GM12892 (cell line): ENCODE results near the gene EPB41L3.

Experiments used
- POLR2A ChIP-seq: IDR thresholded peaks from 2 replicates; pipeline ENCODE4 v1.6.1; 2011; ENCODE audit warnings: low read depth, low read length, control low read depth
- POLR2AphosphoS5 ChIP-seq: IDR thresholded peaks from 2 replicates; pipeline ENCODE4 v1.6.1; 2011; ENCODE audit warnings: low read depth, low read length, control low read depth
- TAF1 ChIP-seq: IDR thresholded peaks from 2 replicates; pipeline ENCODE4 v1.6.1; 2011; ENCODE audit warnings: low read depth, mild to moderate bottlenecking, control low read depth, low read length, borderline replicate concordance

DNA sequence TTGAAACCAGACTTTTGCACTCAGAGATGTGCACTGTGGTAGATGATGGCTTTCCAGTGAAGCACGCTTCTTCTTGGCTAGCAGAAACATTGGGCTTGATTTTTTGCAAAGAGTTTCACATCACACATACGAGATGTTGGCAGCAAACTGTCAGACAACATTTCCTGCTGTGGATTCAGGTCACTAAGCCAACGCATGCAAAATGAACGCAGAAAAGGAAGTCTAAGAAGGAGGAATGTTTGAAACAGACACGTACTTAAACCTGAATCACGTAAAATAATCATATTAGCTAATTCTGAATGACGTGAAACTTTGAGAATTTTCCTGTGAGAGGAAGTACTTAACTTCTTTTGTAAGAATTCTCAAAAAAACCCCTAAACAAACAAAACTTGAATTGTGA, 88.1 kb downstream of the EPB41L3 start:
- TF ChIP-seq POLR2AphosphoS5, result no peak
- TF ChIP-seq POLR2A, result no peak
- no peak for TF ChIP-seq TAF1
